KMS-11 (cell line): Measurements from ENCODE around the gene ZFHX2.

Experiments
- H2AFZ ChIP-seq: fragments of 200-600 bp; sonication (generic); 2 replicates; pipeline ENCODE4 v1.6.1; 2016; ENCODE audit warnings: antibody characterized with exemption, mixed run types, low read depth
- H3K27ac ChIP-seq: fragments of 200-600 bp; sonication (generic); 2 replicates; pipeline ENCODE4 v1.6.1; 2016; ENCODE audit warnings: mild to moderate bottlenecking, mixed run types
- H3K27me3 ChIP-seq: fragments of 200-600 bp; sonication (generic); 2 replicates; pipeline ENCODE4 v1.6.1; 2017; ENCODE audit warnings: mild to moderate bottlenecking, low read depth, mixed run types, moderate library complexity; ENCODE audit not compliant: insufficient read depth
- H3K36me3 ChIP-seq: fragments of 200-600 bp; sonication (generic); 2 replicates; pipeline ENCODE4 v1.6.1; 2017; ENCODE audit warnings: mild to moderate bottlenecking, mixed run types; ENCODE audit not compliant: insufficient read depth
- H3K4me1 ChIP-seq: fragments of 200-600 bp; sonication (generic); 2 replicates; pipeline ENCODE4 v1.6.1; 2016; ENCODE audit warnings: mild to moderate bottlenecking, low read depth, mixed run types; ENCODE audit not compliant: poor library complexity, severe bottlenecking
- H3K4me2 ChIP-seq: fragments of 200-600 bp; sonication (generic); 2 replicates; pipeline ENCODE4 v1.7.0; 2016; ENCODE audit warnings: mild to moderate bottlenecking, mixed run types
- H3K4me3 ChIP-seq: fragments of 200-600 bp; sonication (generic); IDR thresholded peaks from 2 replicates; pipeline ENCODE4 v1.6.1; 2017; ENCODE audit warnings: low read depth, low read length, mixed read lengths; ENCODE audit not compliant: insufficient read depth
- H3K79me2 ChIP-seq: fragments of 200-600 bp; sonication (generic); 2 replicates; pipeline ENCODE4 v1.6.1; 2016; ENCODE audit warnings: low read depth, mixed run types; ENCODE audit not compliant: insufficient read depth
- H3K9ac ChIP-seq: fragments of 200-600 bp; sonication (generic); 2 replicates; pipeline ENCODE4 v1.6.1; 2016; ENCODE audit warnings: mild to moderate bottlenecking, mixed run types
- H4K20me1 ChIP-seq: fragments of 200-600 bp; sonication (generic); 2 replicates; pipeline ENCODE4 v1.6.1; 2016; ENCODE audit warnings: mild to moderate bottlenecking, mixed run types; ENCODE audit not compliant: insufficient read depth
- CTCF ChIP-seq: fragments of 200-600 bp; sonication (generic); conservative IDR thresholded peaks from 2 replicates; pipeline ENCODE4 v1.6.1; 2017; ENCODE audit warnings: low read depth, mild to moderate bottlenecking, antibody characterized with exemption, low read length, moderate library complexity, mixed read lengths

The ZFHX2 gene

DNA sequence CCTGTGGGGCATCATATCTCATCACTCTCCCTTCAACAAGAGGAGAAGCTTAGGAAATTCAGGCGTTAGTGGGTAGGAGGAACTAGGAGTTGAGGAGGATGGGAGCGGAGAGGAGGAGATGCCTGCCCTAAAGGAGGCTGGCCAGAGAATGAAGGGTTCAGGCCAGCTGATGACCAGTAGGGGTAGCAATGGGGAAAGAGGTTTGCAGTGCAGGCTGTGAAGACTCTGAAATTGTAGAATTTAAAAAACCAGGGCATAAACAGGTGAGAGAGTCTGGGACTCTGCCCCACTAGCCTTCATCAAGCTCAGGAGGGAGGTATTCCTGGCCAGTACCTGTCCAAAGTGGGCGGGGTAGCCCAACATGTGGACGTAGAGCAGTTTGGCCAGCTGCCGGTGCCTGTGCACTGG lies 15.2 kb upstream of the ZFHX2 start:
- Histone ChIP-seq H2AFZ (peak overlapping the region; percentile 64; the same call in 1 of the 2 replicates), H3K27me3 (no peaks in the 10 kb centered on the region), H3K4me2 (peak overlapping the region; percentile 45), H3K36me3 (no peaks in the 10 kb centered on the region), H3K4me3 (no peak overlapping the region), H3K27ac (no peak overlapping the region), H4K20me1 (no peaks in the 10 kb centered on the region), H3K79me2 (no peaks in the 10 kb centered on the region), H3K4me1 (peaks cover 8% of the 10 kb centered on the region), H3K9ac (peak overlapping the region; percentile 49; the same call in 1 of the 2 replicates)
- TF ChIP-seq CTCF, result no peak

GRCh38 chr14:23566112-23566777 lies 14.7 kb upstream of the ZFHX2 start:
- Histone ChIP-seq H3K9ac (no peak overlapping the region; the same call in 1 of the 2 replicates), H3K27me3 (no peaks in the 10 kb centered on the region), H3K27ac (no peak overlapping the region), H3K36me3 (no peaks in the 10 kb centered on the region), H4K20me1 (no peaks in the 10 kb centered on the region), H3K4me2 (peak overlapping the region; percentile 45; the same call in 1 of the 2 replicates), H3K4me1 (peaks cover 8% of the 10 kb centered on the region), H2AFZ (no peak overlapping the region), H3K4me3 (no peak overlapping the region), H3K79me2 (no peaks in the 10 kb centered on the region)
- TF ChIP-seq CTCF, result no peak

- H3K79me2 ChIP-seq, result no peaks in the 10 kb centered on the region
- no peak overlapping the region for H3K9ac ChIP-seq
- H3K36me3 ChIP-seq, result no peaks in the 10 kb centered on the region
- H3K27ac ChIP-seq, result no peak overlapping the region
- no peak overlapping the region for H3K4me3 ChIP-seq
- no peaks in the 10 kb centered on the region for H4K20me1 ChIP-seq
- peaks cover 8% of the 10 kb centered on the region for H3K4me1 ChIP-seq
- no peaks in the 10 kb centered on the region for H3K27me3 ChIP-seq
- no peak overlapping the region for H2AFZ ChIP-seq
- TF ChIP-seq CTCF, result no peak
- no peak overlapping the region for H3K4me2 ChIP-seq
Observed at GRCh38 chr14:23565626-23566025, 14.1 kb upstream of the ZFHX2 start.

DNA sequence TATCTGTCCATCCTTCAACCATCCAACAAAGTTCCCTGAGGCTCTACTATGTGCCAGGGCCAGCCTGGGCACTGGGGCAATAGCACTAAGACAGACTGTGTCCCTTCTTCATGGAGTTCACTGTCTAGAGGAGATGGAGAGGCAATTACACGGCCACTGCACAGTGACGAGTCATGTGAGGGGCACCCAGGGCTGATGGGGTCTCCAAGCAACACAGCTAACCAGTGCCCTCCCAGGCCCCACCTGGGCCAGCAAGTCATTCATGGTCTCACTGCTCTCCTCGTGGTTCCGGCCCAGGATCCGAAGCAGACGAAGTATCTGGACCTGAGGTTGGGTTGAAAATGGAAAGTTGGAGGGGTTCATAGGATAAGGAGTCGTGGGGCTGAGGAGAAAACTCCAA lies 13.3 kb upstream of the ZFHX2 start:
- Histone ChIP-seq H3K4me3 (no peak overlapping the region), H3K27ac (no peak overlapping the region), H3K79me2 (no peaks in the 10 kb centered on the region), H2AFZ (no peak overlapping the region), H3K27me3 (no peaks in the 10 kb centered on the region), H3K36me3 (no peaks in the 10 kb centered on the region), H3K4me1 (peaks cover 8% of the 10 kb centered on the region), H3K4me2 (no peak overlapping the region), H3K9ac (no peak overlapping the region), H4K20me1 (no peaks in the 10 kb centered on the region)
- no peak for TF ChIP-seq CTCF
